Measurements from ENCODE around the gene CEP41.

Gene CEP41

DNA sequence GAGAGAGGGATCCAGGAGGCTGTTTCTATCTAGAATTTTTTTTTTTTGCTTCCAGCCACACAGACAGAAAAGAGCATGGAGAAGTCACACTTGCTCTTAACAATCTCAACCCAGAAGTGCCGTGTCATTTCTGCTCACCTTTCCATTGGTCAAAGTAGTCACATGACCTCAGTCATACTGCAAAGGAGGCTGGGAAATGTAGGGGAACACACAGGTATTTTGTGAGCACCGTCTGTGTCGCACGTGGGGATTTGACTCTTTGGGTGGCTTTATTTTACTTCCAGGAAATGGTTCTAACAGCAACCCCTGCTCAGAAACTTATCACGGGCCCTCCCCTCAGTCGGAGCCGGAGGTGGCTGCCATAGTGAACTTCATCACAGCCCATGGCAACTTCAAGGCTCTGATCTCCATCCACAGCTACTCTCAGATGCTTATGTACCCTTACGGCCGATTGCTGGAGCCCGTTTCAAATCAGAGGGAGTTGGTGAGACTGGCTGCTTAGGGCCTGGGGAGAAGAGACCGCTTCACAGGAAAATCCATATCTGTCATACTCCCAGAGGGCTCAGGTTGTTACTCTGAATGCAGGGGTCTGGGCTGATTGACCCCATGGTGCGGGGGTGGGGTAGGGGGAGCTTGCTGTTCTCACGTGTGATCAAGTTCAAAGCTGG, 73.6 kb downstream of the CEP41 start:
- no peak for DNase-seq

DNA sequence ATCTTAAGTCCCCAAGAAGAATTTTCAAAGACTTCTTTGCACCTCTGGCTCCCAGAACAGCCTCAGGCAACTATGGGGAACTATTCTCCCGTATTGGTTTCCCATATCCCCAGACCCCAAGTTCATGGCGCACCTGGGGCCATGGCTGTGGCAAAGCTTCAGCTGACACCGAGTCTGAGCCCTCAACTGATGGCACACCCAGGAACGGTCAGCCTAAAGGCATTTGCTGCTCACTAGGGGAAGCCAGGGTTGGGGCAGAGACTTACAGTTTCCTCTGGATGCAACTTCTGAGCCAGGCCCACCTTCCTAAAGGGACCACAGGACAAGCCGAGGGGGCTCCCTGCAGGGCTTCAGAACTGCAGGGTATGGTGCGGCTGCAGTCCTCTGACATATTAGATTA, 74.3 kb downstream of the CEP41 start:
- no peak for DNase-seq

- DNase-seq, result peak; percentile 99
These were observed 75.0 kb downstream of the CEP41 start for GRCh38 chr7:130365511-130366441.

DNA sequence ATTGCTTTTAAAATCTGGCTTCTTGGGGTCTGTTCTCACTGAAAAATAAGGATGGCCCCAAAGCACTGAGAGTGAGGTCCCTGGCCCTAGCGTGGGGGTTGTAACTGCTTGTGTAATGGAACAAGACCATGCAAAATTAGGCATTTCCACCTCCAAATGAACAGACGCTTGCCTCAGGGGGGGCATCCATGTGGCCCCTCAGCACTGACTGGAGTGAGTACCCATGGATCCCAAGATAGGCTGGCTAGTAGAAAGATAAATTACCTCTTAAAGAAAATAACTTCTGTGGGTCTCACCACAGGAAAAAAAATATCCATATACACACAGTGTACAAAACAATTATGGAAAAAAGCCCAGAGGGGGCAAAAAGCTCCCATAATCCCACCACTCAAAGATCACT, 75.7 kb downstream of the CEP41 start:
- no peak for DNase-seq

DNA sequence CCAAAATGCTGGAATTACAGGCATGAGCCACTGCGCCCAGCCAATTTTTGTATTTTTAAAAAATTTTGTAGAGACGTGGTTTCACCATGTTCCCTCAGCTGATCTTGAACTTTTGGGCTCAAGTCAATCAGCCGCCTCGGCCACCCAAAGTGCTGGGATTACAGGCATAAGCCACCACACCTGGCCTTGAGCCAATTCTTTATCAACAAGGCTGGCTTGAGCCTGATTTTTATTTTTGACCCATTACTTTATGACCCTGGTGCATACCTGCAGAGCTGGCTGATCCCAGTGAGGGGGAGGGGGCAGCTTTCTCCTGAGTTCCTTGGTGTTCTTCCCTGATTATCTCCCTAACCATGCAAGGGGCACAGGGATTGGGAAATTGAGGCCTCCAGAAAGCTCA, 76.4 kb downstream of the CEP41 start:
- DNase-seq, result peak; percentile 72

GRCh38 chr7:130363026-130363847, 77.6 kb downstream of the CEP41 start:
- no peak for DNase-seq

GRCh38 chr7:130362251-130362816, 78.5 kb downstream of the CEP41 start:
- DNase-seq, result no peak

DNA sequence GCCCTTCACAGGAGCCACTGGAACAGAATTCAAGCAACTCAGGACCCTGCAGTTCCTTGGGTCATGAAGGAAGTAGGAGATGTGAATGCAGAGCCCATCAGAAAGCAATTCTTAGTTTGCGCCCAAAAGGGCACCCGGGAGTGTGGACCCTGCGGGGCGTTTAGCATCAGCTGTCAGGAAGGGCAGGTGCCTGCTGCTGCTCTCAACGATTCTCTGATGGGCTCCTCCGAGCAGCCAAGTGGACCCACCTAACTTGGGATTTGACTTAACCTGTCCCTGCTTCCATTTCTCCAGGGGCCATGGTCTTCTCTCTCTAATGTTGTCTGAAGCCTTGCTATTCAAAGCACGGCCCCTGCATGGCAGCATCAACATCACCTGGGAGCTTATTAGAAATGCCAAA, 79.1 kb downstream of the CEP41 start:
- no peak for DNase-seq

- DNase-seq, result no peak
These were observed 80.3 kb downstream of the CEP41 start for GRCh38 chr7:130360518-130360917.

GRCh38 chr7:130359276-130359857, 81.4 kb downstream of the CEP41 start:
- no peak for DNase-seq

DNA sequence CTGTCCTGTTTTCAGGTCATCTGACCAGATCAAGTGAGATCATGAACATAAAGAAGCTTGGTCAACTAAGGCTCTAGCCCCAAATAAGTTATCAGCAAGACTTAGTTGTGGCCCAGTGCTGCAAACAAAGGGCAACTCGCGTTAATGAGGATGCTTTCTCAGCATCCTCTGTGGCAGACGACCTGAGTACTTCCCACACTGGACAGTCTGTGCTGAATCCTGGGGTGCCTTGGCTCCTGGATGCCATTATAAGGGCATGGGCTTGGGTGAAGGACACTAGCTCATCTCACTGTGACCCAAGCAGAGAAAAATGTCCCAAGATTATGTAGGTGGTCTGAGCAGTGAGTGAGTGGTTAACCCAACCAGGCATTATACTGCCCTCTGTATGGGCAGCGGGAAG, 82.3 kb downstream of the CEP41 start:
- DNase-seq, result no peak

DNA sequence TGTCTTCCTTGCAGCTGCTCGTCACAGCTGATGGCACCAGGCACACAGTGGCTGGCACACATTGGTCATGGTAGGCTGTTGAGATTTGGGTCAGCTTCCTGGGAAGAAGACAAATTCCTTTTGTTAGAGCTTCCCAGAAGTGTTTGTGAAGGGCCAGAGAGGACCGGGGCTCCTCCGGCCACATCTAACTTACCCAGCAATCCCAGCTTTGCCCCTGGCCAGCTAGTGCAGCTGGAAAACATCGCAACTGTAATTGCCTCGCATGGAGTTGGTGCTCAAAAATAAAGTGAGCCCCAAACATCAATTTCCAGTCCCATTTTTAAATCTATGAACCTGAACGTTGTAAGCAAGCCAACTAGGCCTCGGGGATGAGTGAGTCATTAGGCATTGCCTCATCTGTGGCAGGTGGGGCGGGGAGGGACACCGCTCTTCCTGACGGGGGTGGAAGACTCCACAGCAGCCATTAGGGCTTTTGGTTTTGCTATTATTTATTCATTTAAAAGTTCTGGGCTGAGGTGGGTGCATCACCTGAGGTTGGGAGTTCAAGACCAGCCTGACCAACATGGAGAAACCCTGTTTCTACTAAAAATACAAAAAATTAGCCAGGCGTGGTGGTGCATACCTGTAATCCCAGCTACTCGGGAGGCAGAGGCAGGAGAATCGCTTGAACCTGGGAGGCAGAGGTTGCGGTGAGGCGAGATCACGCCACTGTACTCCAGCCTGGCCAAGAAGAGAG, 83.8 kb downstream of the CEP41 start:
- DNase-seq, result peak; percentile 95

GRCh38 chr7:130356121-130356875, 84.5 kb downstream of the CEP41 start:
- DNase-seq, result peak; percentile 85

GRCh38 chr7:130353196-130353595, 87.6 kb downstream of the CEP41 start:
- DNase-seq, result no peak

- DNase-seq, result peak; percentile 98
These were observed 88.4 kb downstream of the CEP41 start for GRCh38 chr7:130352194-130353074.

DNA sequence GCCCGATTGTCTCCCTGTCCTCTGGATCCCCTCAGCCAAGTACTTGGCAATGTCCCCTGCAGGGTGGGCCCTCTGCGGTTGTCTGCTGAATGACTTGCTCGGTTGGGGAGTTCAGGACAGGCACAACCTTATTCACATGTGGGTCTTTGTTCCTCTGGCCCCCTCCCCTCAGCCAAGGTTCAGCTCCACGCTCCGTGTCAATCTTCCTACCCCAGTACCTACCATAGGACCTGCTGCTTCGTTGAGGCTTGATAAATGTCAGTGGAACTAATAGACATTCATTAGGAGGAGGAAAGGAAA, 89.1 kb downstream of the CEP41 start:
- no peak for DNase-seq

DNA sequence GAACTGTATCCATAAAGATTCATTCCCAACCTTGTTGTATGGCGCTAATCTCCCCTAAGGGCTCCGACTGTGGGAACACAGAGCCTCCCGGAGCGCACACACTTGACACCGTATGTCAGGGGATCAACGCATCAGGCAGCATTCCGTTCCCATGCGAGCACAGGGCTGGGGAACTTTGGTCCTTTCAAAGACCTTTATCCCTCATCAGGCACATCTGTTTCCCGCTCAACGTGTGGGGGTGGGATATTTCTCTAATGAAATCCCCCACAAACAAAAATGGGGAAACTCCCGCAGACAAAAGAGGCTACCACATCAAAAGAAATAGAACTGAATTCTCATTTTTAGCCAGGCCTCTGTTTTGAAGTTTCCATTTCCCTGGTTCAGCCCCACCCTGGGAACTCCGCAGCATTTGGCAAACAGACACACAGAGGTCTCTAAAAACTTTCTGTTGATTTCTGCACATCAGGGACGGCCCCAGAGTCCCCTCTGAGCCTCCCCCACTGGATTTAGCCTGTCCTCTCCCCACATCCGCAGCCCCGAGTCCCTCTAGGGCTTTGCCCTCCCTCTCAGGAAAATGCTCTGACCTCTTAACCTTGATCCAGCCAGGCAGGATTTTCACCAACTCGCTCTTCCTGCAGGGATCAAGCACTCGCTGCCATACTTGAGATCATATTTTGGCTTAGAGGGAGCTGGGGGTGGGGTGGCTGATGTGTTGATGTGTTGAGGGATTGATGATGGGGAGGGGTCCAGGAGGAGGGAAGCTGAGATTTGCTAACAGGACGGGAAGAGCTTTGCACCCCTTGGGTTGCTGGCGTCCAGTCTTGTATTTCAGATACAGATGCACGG, 89.6 kb downstream of the CEP41 start:
- peak; percentile 95 for DNase-seq

DNA sequence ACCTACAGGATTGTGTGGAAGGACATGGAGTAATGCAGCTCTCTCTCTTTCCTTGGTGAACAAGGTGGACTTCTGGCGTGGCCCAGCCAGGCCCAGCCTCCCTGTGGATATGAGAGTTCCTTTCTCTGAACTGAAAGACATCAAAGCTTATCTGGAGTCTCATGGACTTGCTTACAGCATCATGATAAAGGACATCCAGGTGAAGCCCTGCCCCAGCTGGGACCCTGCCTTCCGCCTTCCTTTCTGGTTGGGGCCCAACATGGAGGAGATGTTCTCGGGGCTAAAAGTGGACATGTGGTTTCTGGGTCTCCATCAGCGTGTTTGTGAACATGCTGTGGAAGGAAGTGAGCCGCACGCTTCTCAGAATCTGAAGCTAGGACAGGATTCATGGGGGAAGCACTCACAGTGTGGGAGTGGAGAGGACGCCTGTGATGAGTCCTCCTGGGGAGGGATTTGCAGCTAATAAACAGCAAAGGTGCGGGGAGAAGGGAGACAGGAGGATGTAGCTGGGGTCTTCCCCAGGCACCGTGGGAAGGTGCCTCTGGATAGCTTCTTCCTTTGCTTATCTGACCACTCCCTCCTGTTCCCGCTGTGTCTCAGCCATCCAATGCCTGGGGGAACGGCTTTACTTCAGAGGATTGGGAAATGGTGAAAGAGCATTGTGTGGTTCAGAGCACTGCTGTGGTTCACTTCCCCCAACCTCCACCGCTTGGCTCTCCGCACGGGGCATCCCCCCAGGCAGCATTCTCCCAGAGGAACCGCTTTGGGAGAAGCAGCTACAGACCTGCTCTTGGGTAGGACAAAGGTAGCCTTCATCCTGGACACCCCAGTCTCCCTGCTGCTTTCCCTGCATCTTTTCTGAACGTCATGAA, 90.7 kb downstream of the CEP41 start:
- DNase-seq, result peak; percentile 81

All from DMS79 treated with DMSO at 0.1 percent for 48 hours (cell line).